DND-41 (cell line): ENCODE results near the gene FAM229A.

Source experiments
- EZH2 ChIP-seq: IDR thresholded peaks from 3 replicates; pipeline ENCODE4 v1.6.1; 2012; ENCODE audit warnings: borderline replicate concordance, low read depth, mild to moderate bottlenecking, moderate library complexity, low read length, inconsistent platforms; ENCODE audit not compliant: severe bottlenecking
- TF ChIP-seq, protein P1 (sequence below): IDR thresholded peaks from 2 replicates; pipeline ENCODE4 v1.5.1; 2012; ENCODE audit warnings: borderline replicate concordance, low read length, moderate library complexity, mild to moderate bottlenecking; ENCODE audit not compliant: poor library complexity, severe bottlenecking; ENCODE audit errors: extremely low read depth

DNA sequence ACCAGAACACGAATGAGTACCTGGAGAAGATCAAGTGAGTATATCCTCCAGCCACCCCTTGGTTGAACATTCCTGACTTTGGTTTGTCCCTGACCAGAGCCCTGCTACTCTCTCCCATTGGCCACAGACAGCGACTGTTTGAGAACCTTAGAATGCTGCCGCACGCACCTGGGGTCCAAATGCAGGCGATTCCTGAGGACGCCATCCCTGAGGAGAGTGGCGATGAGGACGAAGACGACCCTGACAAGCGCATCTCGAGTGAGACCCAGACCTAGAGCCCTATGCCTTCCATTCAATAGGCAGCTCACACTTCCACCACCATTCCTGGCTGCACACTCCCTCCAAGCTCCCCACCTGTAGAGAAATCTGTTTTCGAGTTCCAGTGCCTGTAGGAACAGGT, 30.7 kb downstream of the FAM229A start:
- TF ChIP-seq EZH2 = no peak
- TF ChIP-seq, protein P1, sequence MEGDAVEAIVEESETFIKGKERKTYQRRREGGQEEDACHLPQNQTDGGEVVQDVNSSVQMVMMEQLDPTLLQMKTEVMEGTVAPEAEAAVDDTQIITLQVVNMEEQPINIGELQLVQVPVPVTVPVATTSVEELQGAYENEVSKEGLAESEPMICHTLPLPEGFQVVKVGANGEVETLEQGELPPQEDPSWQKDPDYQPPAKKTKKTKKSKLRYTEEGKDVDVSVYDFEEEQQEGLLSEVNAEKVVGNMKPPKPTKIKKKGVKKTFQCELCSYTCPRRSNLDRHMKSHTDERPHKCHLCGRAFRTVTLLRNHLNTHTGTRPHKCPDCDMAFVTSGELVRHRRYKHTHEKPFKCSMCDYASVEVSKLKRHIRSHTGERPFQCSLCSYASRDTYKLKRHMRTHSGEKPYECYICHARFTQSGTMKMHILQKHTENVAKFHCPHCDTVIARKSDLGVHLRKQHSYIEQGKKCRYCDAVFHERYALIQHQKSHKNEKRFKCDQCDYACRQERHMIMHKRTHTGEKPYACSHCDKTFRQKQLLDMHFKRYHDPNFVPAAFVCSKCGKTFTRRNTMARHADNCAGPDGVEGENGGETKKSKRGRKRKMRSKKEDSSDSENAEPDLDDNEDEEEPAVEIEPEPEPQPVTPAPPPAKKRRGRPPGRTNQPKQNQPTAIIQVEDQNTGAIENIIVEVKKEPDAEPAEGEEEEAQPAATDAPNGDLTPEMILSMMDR = no peak
